A549 (cell line): ENCODE measurements around the gene VIPR2. TPM values are rescaled to one million over a fixed set of nuclear protein-coding genes. Genes with fewer than 3 reads are reported as not detected.

Experiments used
- ATAC-seq, 2 experiments: fragments of 200-7000 bp in 1 of 2; fragments of >200 bp in 1 of 2; cut with Nextera tagmentation in 1 of 2; cut with Tn5 transposase in 1 of 2; 3 replicates each; pipeline versions ENCODE4 v1.8.0 to v1.9.1; 2018 to 2020; ENCODE audit warnings: mild to moderate bottlenecking in 1 of 2, moderate library complexity in 1 of 2
- CTCF ChIA-PET: fragments of 300-600 bp; sonication (Branson Sonifier 250); formaldehyde crosslinking; extraction: SDS; loops from one replicate; lab custom pipeline; 2021; ENCODE audit warnings: antibody characterized with exemption, inconsistent platforms; lab: Yijun Ruan, JAX
- POLR2A ChIA-PET: fragments of 350-600 bp; formaldehyde crosslinking; extraction: SDS; loops from one replicate; lab custom pipeline; 2021; ENCODE audit warnings: antibody characterized with exemption, inconsistent platforms; lab: Yijun Ruan, JAX
- DNase-seq, 2 experiments: peaks; one replicate each; pipeline versions ENCODE4 v3.0.0 to v3.0.0-alpha.2; 2011 to 2016; ENCODE audit warnings: low read depth in 1 of 2, low spot score in 1 of 2
- FAIRE-seq: peaks from 2 replicates; lab custom pipeline; 2011; peaks lifted over from hg19 to GRCh38; lab: Jason Lieb, UNC
- H3K27ac ChIP-seq, 2 experiments: fragments of >200 bp; sonication (Bioruptor Twin); formaldehyde crosslinking; 3 replicates each; pipeline ENCODE4 v1.5.1; 2016 to 2017
- H3K4me1 ChIP-seq: fragments of >200 bp; sonication (Bioruptor Twin); formaldehyde crosslinking; 3 replicates; pipeline ENCODE4 v1.6.1; 2016
- H3K4me2 ChIP-seq: fragments of >200 bp; sonication (Bioruptor Twin); formaldehyde crosslinking; 3 replicates; pipeline ENCODE4 v1.6.1; 2016
- H3K4me3 ChIP-seq: fragments of >200 bp; sonication (Bioruptor Twin); formaldehyde crosslinking; 3 replicates; pipeline ENCODE4 v1.5.1; 2016
- H3K9me3 ChIP-seq: fragments of >200 bp; sonication (Bioruptor Twin); formaldehyde crosslinking; 3 replicates; pipeline ENCODE4 v1.6.1; 2016
- BCL3 ChIP-seq: fragments of >200 bp; sonication (Bioruptor Twin); formaldehyde crosslinking; IDR thresholded peaks from 3 replicates; pipeline ENCODE4 v1.6.1; 2016
- CBX2 ChIP-seq: fragments of 200-600 bp; sonication (generic); IDR thresholded peaks from 2 replicates; pipeline ENCODE4 v1.6.1; 2016; ENCODE audit warnings: low read depth, mild to moderate bottlenecking, borderline replicate concordance
- CBX8 ChIP-seq: fragments of 200-600 bp; sonication (generic); IDR thresholded peaks from 2 replicates; pipeline ENCODE4 v1.6.1; 2016
- EHF ChIP-seq: fragments of 250-450 bp; sonication (Bioruptor Pico); IDR thresholded peaks from 2 replicates; pipeline ENCODE4 v1.5.0; 2020; ENCODE audit warnings: mild to moderate bottlenecking
- ELK1 ChIP-seq: fragments of 150-350 bp; IDR thresholded peaks from 2 replicates; pipeline ENCODE4 v1.6.1; 2014; ENCODE audit warnings: low read depth, mild to moderate bottlenecking, low read length
- ESRRA ChIP-seq: fragments of 150-350 bp; IDR thresholded peaks from 2 replicates; pipeline ENCODE4 v1.6.1; 2014; ENCODE audit warnings: mild to moderate bottlenecking, low read length, borderline replicate concordance
- HES2 ChIP-seq: fragments of >200 bp; sonication (Bioruptor Twin); formaldehyde crosslinking; IDR thresholded peaks from 2 replicates; pipeline ENCODE4 v1.6.1; 2016
- HOXA7 ChIP-seq: fragments of 250-450 bp; sonication (Bioruptor Pico); IDR thresholded peaks from 2 replicates; pipeline ENCODE4 v1.5.0; 2020; ENCODE audit warnings: mild to moderate bottlenecking, moderate library complexity
- HOXB13 ChIP-seq: fragments of 250-450 bp; sonication (Bioruptor Pico); IDR thresholded peaks from 2 replicates; pipeline ENCODE4 v1.5.0; 2020; ENCODE audit warnings: low read depth, mild to moderate bottlenecking, moderate library complexity
- KDM1A ChIP-seq: fragments of 200-600 bp; sonication (generic); IDR thresholded peaks from 2 replicates; pipeline ENCODE4 v1.6.1; 2016; ENCODE audit warnings: low read depth, mild to moderate bottlenecking
- MAX ChIP-seq: IDR thresholded peaks from 2 replicates; pipeline ENCODE4 v1.6.1; 2012
- MAZ ChIP-seq: fragments of 150-350 bp; IDR thresholded peaks from 2 replicates; pipeline ENCODE4 v1.6.1; 2014; ENCODE audit warnings: antibody characterized with exemption, low read depth, low read length, borderline replicate concordance
- NFE2L2 ChIP-seq: fragments of 150-350 bp; conservative IDR thresholded peaks from 2 replicates; pipeline ENCODE4 v1.6.1; 2014; ENCODE audit warnings: low read length
- NPAS2 ChIP-seq: fragments of 250-450 bp; sonication (Bioruptor Pico); IDR thresholded peaks from 2 replicates; pipeline ENCODE4 v1.8.0; 2022; ENCODE audit warnings: mild to moderate bottlenecking, moderate library complexity, borderline replicate concordance
- PHF8 ChIP-seq: fragments of 200-600 bp; sonication (generic); IDR thresholded peaks from 2 replicates; pipeline ENCODE4 v1.6.1; 2016; ENCODE audit warnings: low read depth, mild to moderate bottlenecking, antibody characterized with exemption, moderate library complexity, borderline replicate concordance
- RARB ChIP-seq: fragments of 250-450 bp; sonication (Bioruptor Pico); IDR thresholded peaks from 2 replicates; pipeline ENCODE4 v1.8.0; 2021; ENCODE audit warnings: mild to moderate bottlenecking, moderate library complexity
- REST ChIP-seq: fragments of 200-600 bp; sonication (generic); IDR thresholded peaks from 2 replicates; pipeline ENCODE4 v1.6.1; 2016; ENCODE audit warnings: antibody characterized with exemption, mild to moderate bottlenecking, moderate library complexity
- RFX5 ChIP-seq: fragments of 450-650 bp; IDR thresholded peaks from 2 replicates; pipeline ENCODE4 v1.7.1; 2014; ENCODE audit warnings: antibody characterized with exemption, mild to moderate bottlenecking, moderate library complexity
- RNF2 ChIP-seq: fragments of 200-600 bp; sonication (generic); IDR thresholded peaks from 2 replicates; pipeline ENCODE4 v1.6.1; 2016; ENCODE audit warnings: low read depth, mild to moderate bottlenecking, antibody characterized with exemption, moderate library complexity, borderline replicate concordance
- SMC3 ChIP-seq: fragments of >200 bp; sonication (Bioruptor Twin); formaldehyde crosslinking; IDR thresholded peaks from 3 replicates; pipeline ENCODE4 v1.6.1; 2018; ENCODE audit warnings: inconsistent platforms
- SREBF2 ChIP-seq: fragments of 450-650 bp; IDR thresholded peaks from 2 replicates; pipeline ENCODE4 v1.6.1; 2014; ENCODE audit warnings: mild to moderate bottlenecking, moderate library complexity
- TP53 ChIP-seq: fragments of 250-450 bp; sonication (Bioruptor Pico); IDR thresholded peaks from 2 replicates; pipeline ENCODE4 v1.5.0; 2021; ENCODE audit warnings: mild to moderate bottlenecking, moderate library complexity
- ZFP36 ChIP-seq: fragments of 450-650 bp; IDR thresholded peaks from 2 replicates; pipeline ENCODE4 v1.6.1; 2014; ENCODE audit warnings: borderline replicate concordance; ENCODE audit not compliant: partially characterized antibody
- WGBS: methylation state at CpG from one replicate; pipeline ENCODE4 v1.1.6; 2017; ENCODE audit errors: missing lambda C conversion rate; 5-methylcytosine and 5-hydroxymethylcytosine counted together
- polyA plus RNA-seq, 4 experiments: library from polyadenylated mRNA; depleted of rRNA in 3 of 4; stranded (reverse); fragments of >200 nt; fragmentation: RNase III in 1 of 4; extraction: RNeasy Plus Mini Kit Qiagen cat#74134 plus additional on column Dnase treatment in 1 of 4; gene quantifications; 2 replicates in 3 of 4; 3 replicates in 1 of 4; pipeline ENCODE4 v1.2.3, GENCODE V29; 2011 to 2017

The VIPR2 gene
- polyA plus RNA-seq, 2 of the 4 experiments (the other 2 are of a cell fraction), result not detected

GRCh38 chr7:159092701-159093121 is 52.0 kb downstream of the VIPR2 start:
- H3K4me2 ChIP-seq, result no peak overlapping the region
- FAIRE-seq (no peak), ATAC-seq (no peak), DNase-seq (no peak)
- POLR2A ChIA-PET, result no interaction called here
- 50% methylated on average over 10 of the region's 13 CpGs for WGBS
- no peak for TF ChIP-seq HOXB13 (CRISPR knock-in tag)
- TF ChIP-seq NFE2L2, result no peak
- no peak for TF ChIP-seq KDM1A
- TF ChIP-seq ELK1, result no peak
- TF ChIP-seq HOXA7 (CRISPR knock-in tag), result no peak
- no peak for TF ChIP-seq MAX
- H3K9me3 ChIP-seq, result no peaks in the 10 kb centered on the region
- H3K27ac ChIP-seq, result no peak overlapping the region
- CTCF ChIA-PET, result no interaction called here
- no peak overlapping the region for H3K4me3 ChIP-seq
- no peaks in the 10 kb centered on the region for H3K4me1 ChIP-seq

GRCh38 chr7:159091480-159092475 is 52.9 kb downstream of the VIPR2 start:
- no peaks in the 10 kb centered on the region for H3K4me1 ChIP-seq
- TF ChIP-seq SREBF2, result no peak
- no peak for TF ChIP-seq SMC3
- TF ChIP-seq EHF, result no peak
- no peak for TF ChIP-seq CBX8
- no peak for TF ChIP-seq RFX5
- no peak for TF ChIP-seq HES2
- TF ChIP-seq BCL3, result no peak
- no peak for TF ChIP-seq MAZ
- TF ChIP-seq RARB, result no peak
- no peak for TF ChIP-seq ZFP36
- TF ChIP-seq NPAS2 (CRISPR knock-in tag), result no peak
- TF ChIP-seq ESRRA, result no peak
- TF ChIP-seq PHF8, result no peak
- DNase-seq (no peak), FAIRE-seq (no peak), ATAC-seq (no peak)
- H3K27ac ChIP-seq, result no peak overlapping the region
- POLR2A ChIA-PET, result no interaction called here
- no peaks in the 10 kb centered on the region for H3K9me3 ChIP-seq
- no peak overlapping the region for H3K4me3 ChIP-seq
- no peak overlapping the region for H3K4me2 ChIP-seq
- WGBS, result 78% methylated on average over 25 of the region's 31 CpGs
- CTCF ChIA-PET, result no interaction called here

- no peak for ATAC-seq
- no peak overlapping the region for H3K27ac ChIP-seq
- WGBS, result 75% methylated on average over 13 of the region's 13 CpGs
- TF ChIP-seq CBX2, result no peak
- TF ChIP-seq REST, result no peak
- no peak for TF ChIP-seq HOXB13 (CRISPR knock-in tag)
- no peak for TF ChIP-seq ELK1
- no peak for TF ChIP-seq ZFP36
- TF ChIP-seq RNF2, result no peak
- no peak for TF ChIP-seq TP53 (CRISPR knock-in tag)
These were observed 53.6 kb downstream of the VIPR2 start for GRCh38 chr7:159091041-159091440.

More at GRCh38 chr7:159091041-159091440, 53.6 kb downstream of the VIPR2 start:
- no peak overlapping the region for H3K4me2 ChIP-seq
- FAIRE-seq (no peak), DNase-seq (no peak)
- H3K9me3 ChIP-seq, result no peaks in the 10 kb centered on the region
- ChIA-PET POLR2A (no interaction called here), CTCF (no interaction called here)
- no peak overlapping the region for H3K4me3 ChIP-seq
- no peaks in the 10 kb centered on the region for H3K4me1 ChIP-seq
